ACC112 (cell line): ENCODE results near the gene TOB2.
"Not testable (repeated sequence)": the region's sequence is repeated elsewhere in the genome, so short reads cannot be mapped to it uniquely, and the experiment has no call there.

Source experiments
- H2AFZ ChIP-seq: fragments of 200-600 bp; sonication (generic); one replicate; pipeline ENCODE4 v1.6.0; 2017; ENCODE audit warnings: antibody characterized with exemption, low read length; ENCODE audit not compliant: unreplicated experiment
- H3K27ac ChIP-seq: fragments of 200-600 bp; sonication (generic); 2 replicates; pipeline ENCODE4 v1.5.1; 2014; ENCODE audit warnings: low read depth, mild to moderate bottlenecking, antibody characterized with exemption, low read length, moderate library complexity
- H3K27me3 ChIP-seq: fragments of 200-600 bp; sonication (generic); 2 replicates; pipeline ENCODE4 v1.6.1; 2014; ENCODE audit warnings: mild to moderate bottlenecking, antibody characterized with exemption, low read length, moderate library complexity, mixed read lengths; ENCODE audit not compliant: insufficient read depth
- H3K36me3 ChIP-seq: fragments of 200-600 bp; sonication (generic); 2 replicates; pipeline ENCODE4 v1.6.1; 2016; ENCODE audit warnings: mild to moderate bottlenecking, antibody characterized with exemption, low read length, moderate library complexity, mixed read lengths; ENCODE audit not compliant: insufficient read depth
- H3K4me1 ChIP-seq: fragments of 200-600 bp; sonication (generic); one replicate; pipeline ENCODE4 v1.6.1; 2016; ENCODE audit warnings: low read length, mixed read lengths; ENCODE audit not compliant: insufficient read depth, unreplicated experiment, control insufficient read depth
- H3K4me3 ChIP-seq: fragments of 200-600 bp; sonication (generic); 2 replicates; pipeline ENCODE4 v1.5.1; 2014; ENCODE audit warnings: mild to moderate bottlenecking, low read depth, low read length
- H3K79me2 ChIP-seq: fragments of 200-600 bp; sonication (generic); one replicate; pipeline ENCODE4 v1.6.0; 2016; ENCODE audit warnings: low read length; ENCODE audit not compliant: control insufficient read depth, unreplicated experiment, insufficient read depth

Gene TOB2

DNA sequence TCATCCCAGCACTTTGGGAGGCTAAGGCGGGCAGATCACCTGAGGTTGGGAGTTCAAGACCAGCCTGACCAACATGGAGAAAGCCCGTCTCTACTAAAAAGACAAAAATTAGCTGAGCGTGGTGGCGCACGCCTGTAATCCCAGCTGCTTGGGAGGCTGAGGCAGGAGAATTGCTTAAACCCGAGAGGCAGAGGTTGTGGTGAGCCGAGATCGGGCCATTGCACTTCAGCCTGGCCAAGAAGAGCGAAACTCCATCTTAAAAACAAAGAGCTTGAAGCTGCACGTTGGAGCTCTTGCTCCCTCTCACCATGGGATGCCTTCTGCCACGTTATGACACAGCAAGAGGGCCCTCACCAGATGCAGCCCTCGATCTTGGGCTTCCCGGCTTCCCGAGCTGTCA, 43.8 kb downstream of the TOB2 start:
- not testable (repeated sequence) for H3K4me3 ChIP-seq, H3K36me3 ChIP-seq, H3K27me3 ChIP-seq, H3K4me1 ChIP-seq, H3K79me2 ChIP-seq, H2AFZ ChIP-seq, H3K27ac ChIP-seq

DNA sequence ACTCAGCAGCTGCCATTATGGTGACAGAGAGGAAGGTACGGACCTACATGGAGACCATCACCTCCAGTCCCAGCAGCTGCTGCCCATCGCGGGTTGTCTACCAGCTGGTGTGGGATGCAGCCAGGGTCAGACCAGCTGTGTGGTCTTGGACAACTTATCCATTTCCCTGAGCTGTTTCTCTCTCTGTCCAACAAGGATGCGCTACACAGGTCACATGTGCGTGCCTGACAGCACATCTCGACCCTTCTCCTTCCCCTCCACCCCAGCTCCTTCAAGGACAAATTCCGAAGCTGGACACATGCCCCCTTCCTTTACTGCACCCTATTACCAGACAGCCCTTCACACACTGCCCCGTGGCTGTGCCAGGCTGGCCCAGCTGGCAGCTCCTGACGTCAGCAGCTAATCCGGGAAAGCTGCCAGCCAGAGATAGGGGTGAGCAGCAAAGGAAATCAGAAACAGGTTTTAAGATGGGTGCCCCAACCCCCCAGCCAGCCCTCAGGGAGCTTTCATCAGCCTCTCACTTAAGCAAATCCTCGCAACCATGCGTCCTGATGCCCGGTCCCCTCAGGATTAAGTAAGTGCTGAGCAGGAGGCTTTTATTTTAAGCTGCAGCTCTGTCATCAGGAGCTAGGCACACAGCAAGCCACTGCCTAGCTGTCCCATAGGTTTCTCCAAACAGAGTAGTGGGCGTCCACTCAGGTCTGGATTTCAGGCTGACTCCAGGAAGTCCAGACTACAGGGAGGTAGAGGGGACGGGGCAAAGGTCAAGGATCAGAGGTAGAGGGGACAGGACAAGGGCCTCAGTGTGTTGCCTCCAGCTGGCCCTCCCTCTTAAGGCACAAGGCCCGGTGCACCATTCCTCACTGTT, 44.6 kb downstream of the TOB2 start:
- no peaks in the 10 kb centered on the region for H3K27me3 ChIP-seq
- H3K4me1 ChIP-seq: peaks cover 8% of the 10 kb centered on the region
- no peak overlapping the region for H3K27ac ChIP-seq
- H3K4me3 ChIP-seq: no peak overlapping the region
- H3K79me2 ChIP-seq: no peaks in the 10 kb centered on the region
- no peak overlapping the region for H2AFZ ChIP-seq
- H3K36me3 ChIP-seq: no peaks in the 10 kb centered on the region

DNA sequence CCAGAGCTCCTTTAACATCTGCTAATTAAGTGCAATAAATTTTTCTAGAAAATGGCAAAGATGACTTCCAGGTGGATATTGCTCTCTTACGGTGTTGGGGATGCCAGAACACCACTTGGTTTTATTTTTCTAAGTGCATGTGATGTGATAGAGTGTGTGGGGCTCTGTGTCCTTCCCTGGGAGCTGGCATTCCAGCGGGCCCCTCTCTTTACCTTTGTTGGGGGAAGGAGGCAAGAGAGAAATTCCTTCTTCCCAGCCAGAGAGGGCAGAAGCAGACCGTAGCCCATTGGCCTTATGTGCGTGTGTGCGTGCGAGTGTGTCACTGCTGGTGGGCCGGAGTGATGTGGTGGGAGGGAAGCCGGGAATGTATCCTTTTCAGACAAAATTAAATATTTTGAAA, 47.7 kb downstream of the TOB2 start:
- Histone ChIP-seq H3K27me3 (no peaks in the 10 kb centered on the region), H3K36me3 (no peaks in the 10 kb centered on the region), H3K4me3 (no peak overlapping the region), H3K27ac (no peak overlapping the region), H3K79me2 (no peaks in the 10 kb centered on the region), H3K4me1 (peaks cover 6% of the 10 kb centered on the region), H2AFZ (no peak overlapping the region)

DNA sequence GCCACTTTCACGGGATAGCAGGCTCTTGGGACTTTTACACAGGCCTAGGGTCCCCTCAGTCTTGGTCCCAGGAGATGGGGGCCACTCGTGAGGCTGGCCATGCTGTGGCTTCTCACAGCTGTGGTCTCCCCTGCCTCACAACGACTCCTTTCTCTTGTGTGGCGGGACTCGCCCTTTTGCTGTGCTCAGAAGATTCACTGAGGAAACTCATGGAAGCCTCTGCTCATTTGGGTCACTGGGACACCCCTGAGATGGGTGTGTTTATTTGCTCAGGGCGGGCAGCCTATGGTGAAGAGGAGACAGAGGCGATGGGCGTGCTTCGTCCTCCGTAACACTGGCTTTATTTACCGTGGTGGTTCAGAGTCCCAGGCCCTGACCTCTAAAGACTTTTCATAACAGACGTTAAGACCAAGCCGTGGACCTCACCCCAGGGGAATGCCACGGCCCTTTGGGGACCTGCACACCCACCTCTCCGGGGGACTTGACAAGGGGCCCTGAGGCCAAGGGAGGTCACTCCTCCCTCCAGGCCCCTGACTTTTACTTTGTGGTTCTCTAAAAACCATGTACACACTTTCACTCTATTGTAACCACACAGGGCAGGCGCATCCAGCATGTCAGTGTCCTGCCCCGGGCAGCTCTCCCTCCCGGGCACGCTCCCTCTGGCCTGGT, 49.3 kb downstream of the TOB2 start:
- Histone ChIP-seq H3K36me3 (no peaks in the 10 kb centered on the region), H3K79me2 (no peaks in the 10 kb centered on the region), H3K4me3 (no peak overlapping the region), H3K27me3 (no peaks in the 10 kb centered on the region), H3K4me1 (peaks cover 6% of the 10 kb centered on the region), H3K27ac (no peak overlapping the region), H2AFZ (no peak overlapping the region)

DNA sequence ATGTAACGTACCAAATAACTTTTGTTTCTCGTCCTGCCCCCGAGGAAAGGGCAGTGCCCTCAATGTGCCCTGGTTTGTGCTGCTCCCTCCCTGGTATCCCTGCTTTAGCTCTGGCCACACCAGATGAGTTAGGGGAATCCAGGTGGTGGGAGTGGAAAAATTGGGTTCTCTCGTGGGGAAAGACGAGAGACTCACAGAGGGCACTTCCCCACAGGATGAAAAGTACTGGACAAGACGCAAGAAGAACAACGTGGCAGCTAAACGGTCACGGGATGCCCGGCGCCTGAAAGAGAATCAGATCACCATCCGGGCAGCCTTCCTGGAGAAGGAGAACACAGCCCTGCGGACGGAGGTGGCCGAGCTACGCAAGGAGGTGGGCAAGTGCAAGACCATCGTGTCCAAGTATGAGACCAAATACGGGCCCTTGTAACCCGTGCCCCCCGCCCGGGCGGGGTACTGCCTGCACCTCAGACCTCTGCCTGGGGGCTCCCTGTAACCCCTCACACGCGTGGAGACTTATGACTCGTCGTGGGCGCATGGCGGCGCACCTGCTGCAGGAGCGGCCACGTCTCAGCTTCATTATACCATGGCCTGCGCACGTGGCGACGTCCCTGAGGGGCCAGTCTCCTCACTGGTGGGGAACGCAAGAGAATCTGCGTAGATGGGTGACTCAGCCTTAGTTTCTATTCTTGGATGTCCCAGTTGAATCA, 50.9 kb downstream of the TOB2 start:
- H3K79me2 ChIP-seq: no peaks in the 10 kb centered on the region
- peaks cover 5% of the 10 kb centered on the region for H3K4me1 ChIP-seq
- H3K36me3 ChIP-seq: no peaks in the 10 kb centered on the region
- no peaks in the 10 kb centered on the region for H3K27me3 ChIP-seq
- no peak overlapping the region for H2AFZ ChIP-seq
- H3K27ac ChIP-seq: no peak overlapping the region
- H3K4me3 ChIP-seq: no peak overlapping the region

DNA sequence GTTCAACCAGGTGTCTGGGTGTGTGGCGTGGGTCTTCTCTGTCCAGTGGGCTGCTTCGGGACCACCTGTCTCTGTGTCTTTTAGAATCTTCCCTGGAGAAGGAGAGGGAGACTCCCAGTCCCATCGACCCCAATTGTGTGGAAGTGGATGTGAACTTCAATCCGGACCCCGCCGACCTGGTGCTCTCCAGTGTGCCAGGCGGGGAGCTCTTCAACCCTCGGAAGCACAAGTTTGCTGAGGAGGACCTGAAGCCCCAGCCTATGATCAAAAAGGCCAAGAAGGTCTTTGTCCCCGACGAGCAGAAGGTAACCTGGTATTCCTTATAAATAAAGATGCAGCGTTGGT, 52.6 kb downstream of the TOB2 start:
- Histone ChIP-seq H3K36me3 (no peaks in the 10 kb centered on the region), H3K27me3 (no peaks in the 10 kb centered on the region), H3K4me3 (no peak overlapping the region), H2AFZ (peak overlapping the region; percentile 25), H3K4me1 (peaks cover 5% of the 10 kb centered on the region), H3K79me2 (no peaks in the 10 kb centered on the region), H3K27ac (no peak overlapping the region)

DNA sequence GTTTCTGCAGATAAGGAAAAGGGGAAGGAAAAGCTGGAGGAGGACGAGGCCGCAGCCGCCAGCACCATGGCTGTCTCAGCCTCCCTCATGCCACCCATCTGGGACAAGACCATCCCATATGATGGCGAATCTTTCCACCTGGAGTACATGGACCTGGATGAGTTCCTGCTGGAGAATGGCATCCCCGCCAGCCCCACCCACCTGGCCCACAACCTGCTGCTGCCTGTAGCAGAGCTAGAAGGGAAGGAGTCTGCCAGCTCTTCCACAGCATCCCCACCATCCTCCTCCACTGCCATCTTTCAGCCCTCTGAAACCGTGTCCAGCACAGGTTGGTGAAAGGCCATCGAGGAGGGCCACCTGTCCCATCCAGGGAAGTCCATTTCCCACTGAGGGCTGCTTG, 59.3 kb downstream of the TOB2 start:
- Histone ChIP-seq H3K4me3 (no peak overlapping the region), H3K36me3 (no peaks in the 10 kb centered on the region), H3K27me3 (no peaks in the 10 kb centered on the region), H2AFZ (no peak overlapping the region), H3K27ac (no peak overlapping the region), H3K4me1 (no peaks in the 10 kb centered on the region), H3K79me2 (no peaks in the 10 kb centered on the region)

DNA sequence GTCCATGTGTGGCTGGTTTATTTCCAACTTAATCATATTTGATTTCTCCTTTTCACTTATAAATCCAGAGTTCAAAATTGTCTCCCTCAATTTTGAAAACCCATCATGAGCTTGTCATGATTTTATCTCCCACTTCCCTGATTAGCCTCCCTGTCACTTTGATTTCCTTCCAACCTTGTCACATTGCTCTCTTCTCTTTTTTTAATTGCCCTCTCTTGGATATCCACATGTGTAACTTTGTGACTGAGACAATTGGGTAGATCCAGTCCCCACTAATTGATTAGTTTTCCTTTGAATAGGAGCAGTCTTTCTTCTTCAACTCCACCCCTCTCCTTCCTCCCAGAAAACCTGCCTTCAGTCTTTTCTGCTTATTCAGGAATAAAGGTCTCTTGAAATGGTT, 62.5 kb downstream of the TOB2 start:
- Histone ChIP-seq H3K4me1 (peaks cover 7% of the 10 kb centered on the region), H3K27ac (no peak overlapping the region), H3K79me2 (no peaks in the 10 kb centered on the region), H2AFZ (no peak overlapping the region), H3K36me3 (no peaks in the 10 kb centered on the region), H3K4me3 (no peak overlapping the region), H3K27me3 (no peaks in the 10 kb centered on the region)
